ENCODE measurements around the gene ITPKB.
"Not testable (repeated sequence)": the region's sequence is repeated elsewhere in the genome, so short reads cannot be mapped to it uniquely, and the experiment has no call there.

ITPKB gene

DNA sequence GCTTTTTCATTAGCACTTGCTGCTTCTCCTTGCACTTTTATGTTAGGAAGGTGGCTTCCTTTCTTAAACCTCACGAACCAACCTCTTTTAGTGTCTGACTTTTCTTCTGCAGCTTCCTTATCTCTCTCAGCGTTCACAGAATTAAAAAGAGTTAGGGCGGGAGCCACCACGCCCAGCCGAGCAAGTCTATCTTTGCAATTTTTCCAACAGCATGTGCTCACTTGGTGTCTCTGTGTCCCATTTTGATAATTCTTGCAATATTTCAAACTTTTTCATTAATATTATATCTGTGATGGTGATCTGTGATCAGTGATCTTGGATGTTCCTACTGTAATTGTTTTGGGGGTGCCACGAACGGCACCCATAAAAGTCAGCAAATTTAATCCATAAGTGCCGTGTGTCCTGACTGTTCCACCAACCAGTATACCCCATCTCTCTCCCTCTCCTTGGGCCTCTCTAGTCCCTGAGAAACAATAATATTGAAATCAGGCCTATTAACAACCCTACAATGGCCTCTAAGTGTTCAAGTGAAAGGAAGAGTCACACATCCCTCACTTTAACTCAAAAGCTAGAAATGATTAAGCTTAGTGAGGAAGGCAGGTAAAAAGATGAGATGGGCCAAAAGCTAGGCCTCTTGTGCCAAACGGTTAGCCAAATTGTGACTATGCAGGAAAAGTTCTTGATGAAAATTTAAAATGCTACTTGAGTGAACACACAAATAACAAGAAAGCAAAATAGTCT, 15.9 kb upstream of the ITPKB start:
- no peak for DNase-seq (ENCODE audit: low spot score)

DNA sequence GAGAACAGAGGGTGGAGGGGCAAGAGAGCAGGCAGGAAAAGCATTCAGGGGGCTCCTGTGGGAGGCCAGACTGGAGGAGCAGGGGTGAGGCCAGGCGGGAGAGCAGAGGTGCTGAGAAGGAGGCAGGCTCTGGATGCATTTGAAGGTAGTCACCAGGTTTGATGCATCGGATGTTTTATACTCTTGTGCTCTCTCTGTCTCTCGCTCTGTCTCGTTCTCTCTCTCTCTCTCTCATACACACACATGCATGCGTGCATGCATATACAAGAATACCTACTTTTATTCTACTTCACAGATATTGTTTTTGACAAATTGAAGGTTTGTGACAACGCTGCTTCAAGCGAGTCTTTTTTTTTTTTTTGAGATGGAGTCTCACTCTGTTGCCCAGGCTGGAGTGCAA, 15.0 kb upstream of the ITPKB start:
- DNase-seq (ENCODE audit: low spot score): no peak

DNA sequence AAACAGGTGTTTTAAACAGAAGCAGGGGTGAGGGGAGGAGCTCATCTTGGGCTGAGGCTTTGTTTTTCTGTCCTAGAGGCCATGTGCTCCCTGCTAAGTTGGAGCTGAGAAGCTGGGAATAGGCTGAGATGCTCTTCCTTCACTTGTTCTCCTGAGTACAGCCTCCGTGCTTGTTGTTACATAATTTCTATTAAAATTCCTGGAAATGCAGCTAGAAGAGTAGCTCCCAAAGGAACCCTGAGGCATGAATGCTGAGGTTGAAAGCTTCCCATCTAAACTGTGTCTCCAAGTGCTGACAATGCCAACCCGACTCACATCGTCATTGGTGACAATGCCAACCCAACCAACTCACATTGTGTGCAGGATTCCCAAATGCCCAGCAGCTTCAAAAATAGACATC, 12.6 kb upstream of the ITPKB start:
- no peak for DNase-seq (ENCODE audit: low spot score)

DNA sequence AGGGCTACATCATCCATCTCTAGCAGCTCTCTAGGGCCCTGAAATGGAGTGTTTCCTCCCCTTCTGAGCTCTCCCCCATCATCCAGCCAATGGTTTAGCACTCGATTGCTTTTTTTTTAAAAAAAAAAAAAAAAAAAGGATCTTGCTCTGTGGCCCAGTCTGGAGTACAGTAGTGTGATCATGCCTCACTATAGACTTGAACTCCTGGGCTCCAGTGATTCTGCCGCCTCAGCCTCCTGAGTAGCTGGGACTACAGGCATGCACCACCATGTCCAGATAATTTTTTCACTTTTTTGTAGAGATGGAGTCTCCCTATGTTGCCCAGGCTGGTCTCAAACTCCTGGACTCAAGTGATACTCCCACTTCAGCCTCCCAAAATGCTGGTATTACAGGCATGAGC, 12.1 kb upstream of the ITPKB start:
- DNase-seq (ENCODE audit: low spot score): no peak

DNA sequence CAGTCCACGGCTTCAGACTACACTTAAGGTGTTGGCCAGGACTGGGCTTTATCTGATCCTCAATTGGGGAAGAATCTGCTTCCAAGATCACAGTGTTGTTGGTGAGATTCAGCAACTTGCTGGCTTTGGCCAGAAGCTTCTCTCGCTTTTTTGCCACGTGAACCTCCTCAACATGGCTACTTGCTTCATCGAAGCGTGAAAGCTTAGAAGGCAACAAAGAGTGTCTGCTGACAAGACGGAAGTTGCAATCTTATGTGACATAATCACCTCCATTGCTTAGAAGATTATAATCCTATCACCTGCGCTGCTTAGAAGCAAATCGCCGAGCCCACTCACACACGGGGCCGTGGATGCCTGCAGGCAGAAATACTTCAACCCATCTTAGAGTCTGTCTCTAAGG, 10.4 kb upstream of the ITPKB start:
- DNase-seq (ENCODE audit: low spot score): no peak

DNA sequence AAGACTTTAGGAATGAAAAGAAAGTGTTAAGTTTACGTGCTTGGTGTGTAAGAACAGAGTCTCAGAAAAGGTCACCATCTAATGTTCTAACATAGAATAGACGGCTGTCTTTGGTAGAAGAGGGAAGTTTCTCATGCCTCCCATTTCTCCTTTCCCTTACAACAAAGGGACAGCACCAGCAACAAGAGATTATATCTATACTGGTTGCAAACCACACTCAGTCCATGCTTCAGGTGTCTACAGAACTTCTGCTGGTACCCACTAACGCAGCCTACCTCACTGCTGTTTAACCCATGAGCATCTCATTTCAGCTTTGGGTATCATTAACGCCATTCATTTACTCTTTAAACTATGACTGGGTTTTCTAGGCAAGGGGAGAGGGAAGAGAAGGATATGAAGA, 9.2 kb upstream of the ITPKB start:
- no peak for DNase-seq (ENCODE audit: low spot score)

DNA sequence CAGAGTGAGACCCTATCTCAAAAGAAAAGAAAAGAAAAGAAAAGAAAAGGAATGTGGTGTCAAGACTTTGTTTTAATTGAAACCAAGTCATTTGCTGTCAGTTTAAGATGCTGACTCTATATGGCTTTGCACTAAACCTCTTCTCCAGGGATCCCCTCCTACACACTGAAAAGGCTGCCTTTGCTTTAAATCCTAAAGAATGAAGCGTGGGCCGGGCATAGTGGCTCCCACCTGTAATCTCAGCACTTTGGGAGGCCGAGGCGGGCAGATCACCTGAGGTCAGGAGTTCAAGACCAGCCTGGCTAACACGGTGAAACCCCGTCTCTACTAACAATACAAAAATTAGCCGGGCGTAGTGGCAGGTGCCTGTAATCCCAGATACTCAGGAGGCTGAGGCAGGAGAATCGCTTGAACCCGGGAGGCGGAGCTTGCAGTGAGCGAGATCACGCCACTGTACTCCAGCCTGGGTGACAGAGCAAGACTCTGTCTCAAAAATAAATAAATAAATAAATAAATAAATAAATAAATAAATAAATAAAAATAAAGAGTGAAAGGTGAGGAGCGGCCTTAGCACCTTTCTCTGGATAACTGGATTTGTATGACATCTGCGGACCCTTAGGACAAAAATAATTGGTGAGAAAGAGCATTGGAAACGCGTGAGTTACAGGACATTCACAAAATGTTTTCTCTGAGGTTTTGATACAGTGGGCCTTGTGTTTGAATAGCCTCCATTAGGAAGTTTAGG, 8.6 kb upstream of the ITPKB start:
- not testable (repeated sequence) for DNase-seq (ENCODE audit: low spot score)

DNA sequence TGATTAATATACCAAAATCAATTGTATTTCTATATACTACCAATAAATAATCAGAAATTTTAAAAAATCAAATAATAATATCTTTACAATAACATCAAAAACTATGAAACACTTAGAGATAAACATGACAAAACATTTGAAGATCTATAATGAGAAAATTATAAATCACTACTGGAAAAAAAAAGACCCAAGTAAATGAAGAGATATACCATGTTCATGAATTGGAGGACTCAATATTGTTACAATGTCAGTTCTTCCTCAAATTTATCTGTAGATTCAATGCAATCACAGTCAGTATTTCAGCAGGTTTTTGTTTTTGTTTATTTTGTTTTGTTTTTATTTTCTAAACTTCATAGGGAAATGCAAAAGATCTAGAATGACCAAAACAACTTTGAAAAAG, 4.2 kb upstream of the ITPKB start:
- DNase-seq (ENCODE audit: low spot score): no peak

DNA sequence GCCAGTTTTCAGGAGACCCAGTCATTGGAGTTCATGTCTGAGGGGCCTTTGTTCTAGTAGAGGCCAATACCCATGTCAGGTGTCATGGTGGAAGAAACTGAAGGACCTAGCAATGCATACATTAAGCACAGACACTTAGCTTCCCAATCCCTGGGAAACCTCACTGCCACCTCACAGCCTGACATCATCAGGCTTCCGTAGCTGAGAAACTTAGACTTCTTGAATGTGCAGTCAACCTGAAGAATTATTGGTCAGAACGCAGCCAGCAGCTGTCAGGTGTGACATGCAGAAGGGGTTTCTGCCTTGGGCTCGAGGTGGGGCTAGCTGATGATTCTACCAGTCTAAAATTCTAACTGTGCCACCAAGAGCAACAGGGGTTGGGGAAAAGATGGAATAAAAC, 1.9 kb upstream of the ITPKB start:
- DNase-seq (ENCODE audit: low spot score): no peak

DNA sequence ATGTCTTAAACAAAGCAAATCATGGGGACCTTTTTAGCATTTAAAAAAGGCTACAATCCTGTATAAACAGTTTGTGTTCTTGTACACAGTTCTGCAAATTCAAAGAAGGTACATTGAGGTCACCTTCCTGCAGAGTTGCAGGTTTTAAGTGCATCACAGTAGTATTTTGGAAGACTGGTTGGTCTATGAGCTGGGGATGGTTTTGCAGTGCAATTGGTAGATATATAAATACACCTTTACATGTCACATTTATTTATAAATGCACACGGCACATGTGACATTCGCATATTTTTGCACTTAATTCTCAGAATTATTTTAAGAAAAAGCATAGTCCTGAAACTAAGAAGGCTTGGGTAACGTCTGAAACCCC, 599 bp upstream of the ITPKB start:
- DNase-seq (ENCODE audit: low spot score): no peak

DNA sequence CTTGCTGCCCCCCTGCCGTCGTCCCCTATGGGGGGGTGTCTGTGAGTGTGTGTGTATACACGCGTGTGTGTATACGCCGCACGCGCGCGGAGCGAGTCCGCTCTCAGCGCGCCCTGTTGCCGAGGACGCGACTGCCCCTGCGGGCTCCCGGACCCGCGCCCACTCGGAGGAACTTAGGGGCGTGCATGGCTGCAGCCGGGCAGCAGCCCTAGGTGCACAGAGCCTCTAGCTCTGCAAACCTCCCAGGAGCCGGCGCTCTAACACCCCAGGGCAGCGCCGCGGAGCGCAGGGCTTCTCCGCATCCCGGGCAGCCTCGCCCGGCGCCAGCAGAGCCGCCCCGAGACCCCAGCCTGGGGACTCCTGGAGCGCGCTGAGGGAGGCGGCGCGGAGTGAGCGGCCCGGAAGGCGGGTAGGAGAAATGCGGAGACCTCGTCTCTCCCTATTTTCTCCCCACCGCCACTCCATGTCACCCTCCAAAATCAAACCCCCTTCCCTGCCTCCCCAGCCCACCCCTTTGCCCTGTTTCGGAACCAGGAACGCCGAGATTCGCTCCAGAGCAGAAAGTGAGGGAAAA, 574 bp downstream of the ITPKB start:
- no peak for DNase-seq (ENCODE audit: low spot score)

DNA sequence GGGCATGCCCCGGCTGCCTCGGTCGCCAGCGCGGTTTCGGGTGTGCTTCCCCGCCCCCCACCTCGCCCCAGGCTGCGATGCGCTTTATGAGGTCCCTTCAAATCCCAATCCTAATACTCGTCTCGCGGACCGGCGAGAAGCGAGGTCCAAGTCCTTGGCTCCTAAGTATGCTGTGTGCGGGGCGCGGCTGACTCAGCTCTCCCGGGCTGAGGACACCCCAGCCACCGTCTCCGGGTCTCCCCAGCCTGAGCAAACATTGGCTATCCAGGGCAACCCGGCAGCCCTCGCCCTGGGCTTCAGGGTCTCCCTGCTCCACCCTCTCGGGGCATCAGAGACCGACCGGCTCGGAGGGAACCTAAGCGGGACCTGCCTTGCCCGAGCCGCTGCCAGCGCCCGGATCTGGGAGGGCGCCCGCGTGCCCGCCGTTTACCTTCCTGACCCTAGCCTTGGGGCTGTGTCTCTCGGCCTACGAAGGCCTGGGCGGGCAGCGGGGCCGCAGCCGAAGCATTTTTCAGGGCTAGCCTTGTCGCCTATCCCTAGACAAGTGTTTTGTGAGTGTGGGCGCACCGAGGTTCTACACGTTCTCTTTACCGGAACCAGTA, 1.2 kb downstream of the ITPKB start:
- no peak for DNase-seq (ENCODE audit: low spot score)

DNA sequence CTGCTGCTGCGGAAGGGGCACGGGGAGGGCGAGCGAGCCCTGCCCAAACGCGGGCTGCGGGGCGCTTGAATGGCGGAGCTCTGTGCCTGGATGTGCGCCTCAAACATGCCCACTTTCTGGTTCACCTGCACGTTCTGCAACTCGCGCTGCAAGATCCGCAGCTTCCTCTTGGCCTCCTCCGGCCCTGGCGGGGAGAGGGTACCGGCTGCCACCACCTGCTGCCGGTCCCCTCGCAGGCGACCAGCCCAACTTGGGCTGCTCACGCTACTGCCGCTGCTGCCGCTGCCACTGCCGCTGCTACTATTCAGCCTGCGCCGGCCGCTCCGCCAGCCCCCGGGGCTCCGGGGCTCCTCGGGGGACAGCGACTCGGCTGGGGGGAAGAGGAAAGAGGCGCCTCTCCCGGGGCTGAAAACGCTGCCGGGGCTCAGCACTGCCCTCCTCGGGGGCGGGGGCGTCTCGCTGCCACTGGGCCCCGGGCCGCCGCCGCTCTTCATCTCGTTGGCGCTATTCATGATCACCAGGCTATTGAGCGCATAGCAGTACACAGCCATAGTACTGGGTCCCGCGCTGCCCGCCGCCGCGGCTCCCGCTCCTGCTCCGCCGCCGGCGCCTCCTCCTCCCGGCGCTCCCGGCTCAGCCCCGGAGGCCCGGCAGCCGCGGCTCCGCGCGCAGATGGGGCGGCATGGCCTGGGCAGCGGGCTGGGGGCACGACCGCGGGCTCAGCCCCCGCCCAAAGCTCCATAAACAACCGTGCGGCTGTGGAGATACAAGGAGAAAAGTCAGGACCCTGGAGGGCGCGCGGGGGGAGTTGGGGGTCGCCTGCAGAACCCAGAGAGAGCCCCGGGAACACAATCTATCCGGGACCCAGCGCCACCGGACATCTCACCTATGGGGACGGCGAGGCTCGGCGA, 1.9 kb downstream of the ITPKB start:
- peak; percentile 62 for DNase-seq (ENCODE audit: low spot score)

DNA sequence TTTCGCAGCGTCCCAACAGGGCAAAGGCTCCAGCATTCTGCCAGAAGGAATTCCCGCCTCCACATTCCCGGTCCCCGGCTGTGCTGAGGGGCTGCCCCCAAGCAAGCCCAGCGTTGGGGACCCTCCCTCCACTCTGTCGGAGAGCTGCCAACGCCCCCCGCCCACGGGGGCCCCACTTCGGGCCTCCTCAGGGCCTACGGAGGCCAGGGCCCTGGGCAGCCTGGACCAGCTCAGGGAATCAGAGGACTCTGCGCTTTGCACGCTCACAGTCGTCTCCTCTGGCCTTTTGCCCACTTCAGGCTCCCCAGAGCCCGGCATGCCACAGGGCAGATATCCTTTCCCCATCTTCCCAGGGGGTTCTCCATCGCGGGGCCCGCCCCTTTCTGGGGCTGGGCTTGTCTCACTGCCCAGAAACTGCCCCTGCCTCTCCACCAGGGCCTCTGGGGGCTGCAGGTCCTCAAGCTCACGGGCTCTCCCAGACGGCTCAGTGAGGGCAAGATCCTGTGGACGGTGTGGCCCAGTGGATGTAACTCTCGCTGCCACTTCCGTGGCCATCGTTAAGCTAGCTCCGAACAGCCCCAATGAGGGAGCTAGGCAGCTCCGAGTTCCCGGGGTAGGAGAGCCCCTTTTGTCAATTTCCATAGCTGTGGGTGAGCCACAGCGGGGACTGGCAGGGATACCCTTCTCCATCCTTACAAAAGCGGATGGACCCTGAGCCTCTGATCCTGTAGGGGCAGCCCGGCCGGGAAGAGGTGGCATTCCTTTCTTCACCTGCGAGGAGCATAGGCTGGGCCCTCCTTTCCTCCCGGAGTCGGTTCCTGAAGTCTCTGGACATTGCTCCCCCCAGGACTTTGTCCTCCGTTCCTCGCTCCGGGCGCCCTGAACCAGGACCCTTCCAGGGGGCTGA, 2.8 kb downstream of the ITPKB start:
- no peak for DNase-seq (ENCODE audit: low spot score)

DNA sequence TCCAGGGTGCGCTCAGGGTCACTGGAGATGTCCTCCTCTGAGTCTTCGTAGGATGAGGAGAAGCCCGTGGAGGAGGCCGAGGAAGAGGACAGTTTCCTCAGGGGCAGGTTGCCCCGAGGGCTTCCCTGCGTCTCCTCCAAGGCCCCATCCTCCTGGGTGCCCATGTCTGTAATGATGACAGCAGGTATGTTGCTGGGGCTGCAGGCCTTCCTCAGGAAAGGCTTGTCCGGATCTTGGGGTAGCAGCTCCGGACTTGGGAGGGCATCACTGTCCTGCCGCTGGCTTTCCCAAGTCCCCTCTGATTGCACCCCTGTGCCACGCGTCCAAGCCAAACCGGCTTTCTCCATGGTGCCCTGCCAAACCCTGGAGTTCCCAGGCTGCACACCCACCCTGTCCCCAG, 3.5 kb downstream of the ITPKB start:
- DNase-seq (ENCODE audit: low spot score): no peak

DNA sequence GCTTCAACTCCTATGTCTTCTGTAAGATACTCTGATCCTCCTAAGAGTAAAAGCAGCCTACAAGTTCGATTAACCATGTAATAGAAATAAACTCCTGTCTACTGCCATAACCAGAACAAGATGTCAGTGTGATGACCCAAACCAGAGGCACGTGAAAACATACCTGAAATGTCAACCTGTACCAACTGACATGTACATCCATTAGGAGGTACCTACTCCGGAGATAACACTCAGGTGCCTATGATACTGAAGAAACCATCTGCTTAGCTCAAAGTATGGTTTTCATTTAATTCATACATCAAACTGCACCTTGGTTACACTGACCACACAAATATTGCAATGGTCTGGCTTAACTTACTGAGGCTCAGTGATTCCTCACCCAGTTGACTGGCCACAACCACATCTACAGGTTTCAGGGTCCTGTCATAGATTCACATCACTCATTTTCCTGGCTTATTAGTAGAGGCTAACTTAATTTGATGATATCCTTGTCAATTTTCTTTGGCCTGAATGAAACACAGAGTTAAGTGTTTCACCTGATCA, 4.4 kb downstream of the ITPKB start:
- DNase-seq (ENCODE audit: low spot score): no peak

DNA sequence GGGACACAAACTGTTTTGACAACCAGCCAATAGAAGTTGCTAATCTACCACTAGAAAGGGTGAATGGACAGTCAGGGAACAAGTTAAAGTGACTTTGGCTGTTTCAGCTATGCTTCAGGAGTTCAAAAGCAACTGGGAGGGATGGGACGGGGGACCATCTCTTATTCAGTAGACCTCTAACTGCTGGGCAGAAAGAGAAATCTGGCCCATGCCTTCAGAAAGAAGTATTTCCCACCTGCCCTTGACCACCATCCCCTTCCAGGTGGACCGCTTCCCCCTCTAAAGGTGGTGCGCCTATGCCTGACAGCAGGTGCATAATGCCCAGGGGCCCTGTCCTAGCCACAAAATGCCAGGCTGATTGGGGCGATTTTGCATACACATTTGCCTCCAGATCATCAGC, 5.2 kb downstream of the ITPKB start:
- DNase-seq (ENCODE audit: low spot score): no peak

DNA sequence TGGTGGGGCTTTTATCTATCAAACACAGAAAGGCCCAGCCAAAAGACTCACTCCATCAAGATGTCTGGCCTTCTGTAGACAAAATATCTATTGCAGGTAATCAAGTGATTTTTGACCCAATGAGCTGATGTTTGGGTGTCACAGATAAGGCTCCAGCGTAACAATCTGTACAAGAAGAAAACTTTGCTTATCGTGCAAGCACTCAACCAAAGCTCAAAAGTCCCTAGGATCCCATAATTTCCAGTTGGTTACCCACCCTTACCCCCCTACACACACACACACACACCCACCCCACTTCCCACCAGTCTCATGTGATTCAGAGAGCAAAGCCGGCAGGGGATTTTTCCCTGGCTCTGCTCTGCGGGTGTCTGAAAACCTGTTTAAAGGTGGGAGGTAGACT, 5.8 kb downstream of the ITPKB start:
- DNase-seq (ENCODE audit: low spot score): no peak

DNA sequence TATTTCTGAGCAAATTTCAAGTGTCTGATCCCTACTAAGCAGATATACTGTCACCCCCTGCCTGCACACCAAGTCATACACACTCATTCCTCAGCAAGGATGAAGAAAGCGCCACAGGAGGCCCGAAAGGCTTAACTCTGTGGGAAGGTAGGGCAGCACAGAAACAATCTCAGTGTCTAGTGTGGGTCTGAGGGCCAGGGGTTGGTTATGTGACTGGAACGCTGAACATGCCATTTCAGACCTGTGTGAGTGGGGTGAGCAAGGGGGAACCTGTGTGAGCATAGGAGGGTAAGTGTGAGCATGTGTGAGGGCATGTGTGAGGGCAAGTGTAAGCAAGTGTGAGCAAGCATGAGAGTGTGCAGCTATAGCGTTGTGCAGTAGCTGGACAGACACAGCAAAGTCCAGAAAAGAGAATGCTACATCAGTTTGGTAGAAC, 6.2 kb downstream of the ITPKB start:
- DNase-seq (ENCODE audit: low spot score): no peak

DNA sequence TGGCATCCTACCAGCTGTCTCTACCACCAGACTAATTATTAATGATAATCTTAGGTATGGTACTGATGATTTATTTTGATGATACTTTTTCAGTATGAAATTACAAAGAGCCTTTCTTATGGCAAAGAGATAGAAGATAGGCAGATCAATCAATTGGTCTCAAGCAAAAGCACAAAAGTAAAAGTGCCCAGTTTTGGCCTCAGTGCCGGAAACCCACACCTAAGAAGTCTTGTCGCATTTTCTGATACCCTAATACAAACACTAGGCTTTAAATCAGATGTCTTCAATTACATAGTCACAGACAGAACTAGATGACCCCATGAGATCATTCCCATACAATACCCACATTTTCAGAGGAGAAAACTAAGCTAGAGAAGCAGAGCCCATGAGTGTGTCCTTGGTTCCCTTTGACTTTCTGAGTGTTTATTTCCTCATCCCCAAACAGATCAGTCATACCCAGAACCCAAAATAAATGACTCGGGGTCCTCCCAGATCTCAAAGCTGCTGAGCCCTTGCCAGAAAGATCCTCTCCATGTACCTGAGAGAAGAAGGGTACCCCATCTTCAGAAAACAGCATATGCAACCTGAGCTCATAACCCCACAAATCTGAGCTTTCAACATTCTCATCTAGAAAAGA, 7.7 kb downstream of the ITPKB start:
- no peak for DNase-seq (ENCODE audit: low spot score)
